ENCODE results near the gene GIMAP5.

DNA sequence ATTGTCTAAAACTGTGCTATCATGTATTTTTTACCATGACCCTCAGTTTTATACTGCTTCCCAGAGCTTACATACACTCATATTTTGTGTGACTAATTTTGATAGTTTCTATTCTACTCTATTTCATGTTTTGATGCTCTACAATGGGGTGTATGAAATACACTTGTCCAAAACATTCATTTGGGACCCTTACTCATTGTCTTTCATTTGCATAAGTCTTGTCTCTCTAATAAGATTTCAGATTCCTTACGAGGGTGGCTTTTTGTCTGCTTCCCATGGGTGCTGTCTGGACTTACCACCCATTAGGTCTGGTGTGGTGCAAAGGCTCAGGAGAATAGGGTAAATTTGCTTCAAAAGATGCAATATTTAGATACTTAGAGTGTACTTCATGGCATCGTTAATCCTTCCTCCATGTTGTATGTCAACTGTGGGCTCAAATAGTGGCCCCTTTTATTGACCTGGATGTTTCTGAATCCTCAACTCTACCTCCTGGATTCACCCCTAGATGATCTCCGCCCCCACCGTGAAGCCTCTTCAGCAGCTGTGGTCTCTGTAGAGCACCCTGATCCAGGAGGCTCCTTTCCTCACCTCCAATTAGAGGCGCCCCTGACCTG lies 3.6 kb upstream of the GIMAP5 start:
- TF ChIP-seq, protein P1, sequence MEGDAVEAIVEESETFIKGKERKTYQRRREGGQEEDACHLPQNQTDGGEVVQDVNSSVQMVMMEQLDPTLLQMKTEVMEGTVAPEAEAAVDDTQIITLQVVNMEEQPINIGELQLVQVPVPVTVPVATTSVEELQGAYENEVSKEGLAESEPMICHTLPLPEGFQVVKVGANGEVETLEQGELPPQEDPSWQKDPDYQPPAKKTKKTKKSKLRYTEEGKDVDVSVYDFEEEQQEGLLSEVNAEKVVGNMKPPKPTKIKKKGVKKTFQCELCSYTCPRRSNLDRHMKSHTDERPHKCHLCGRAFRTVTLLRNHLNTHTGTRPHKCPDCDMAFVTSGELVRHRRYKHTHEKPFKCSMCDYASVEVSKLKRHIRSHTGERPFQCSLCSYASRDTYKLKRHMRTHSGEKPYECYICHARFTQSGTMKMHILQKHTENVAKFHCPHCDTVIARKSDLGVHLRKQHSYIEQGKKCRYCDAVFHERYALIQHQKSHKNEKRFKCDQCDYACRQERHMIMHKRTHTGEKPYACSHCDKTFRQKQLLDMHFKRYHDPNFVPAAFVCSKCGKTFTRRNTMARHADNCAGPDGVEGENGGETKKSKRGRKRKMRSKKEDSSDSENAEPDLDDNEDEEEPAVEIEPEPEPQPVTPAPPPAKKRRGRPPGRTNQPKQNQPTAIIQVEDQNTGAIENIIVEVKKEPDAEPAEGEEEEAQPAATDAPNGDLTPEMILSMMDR (IDR thresholded peaks at IDR 0.05; ENCODE audit: low read length) = no peak
- no peak for TF ChIP-seq EZH2 (optimal IDR thresholded peaks at IDR 0.05; ENCODE audit: low read depth, low read length)

All from MM.1S (cell line).